ENCODE data around the gene LILRB5. TPM values are rescaled to one million over a fixed set of nuclear protein-coding genes. Genes with fewer than 3 reads are reported as not detected.
"Not testable (repeated sequence)": the region's sequence is repeated elsewhere in the genome, so short reads cannot be mapped to it uniquely, and the experiment has no call there.

Gene LILRB5
- total RNA-seq, 1 donor from 2014 or later = 5.7 TPM

DNA sequence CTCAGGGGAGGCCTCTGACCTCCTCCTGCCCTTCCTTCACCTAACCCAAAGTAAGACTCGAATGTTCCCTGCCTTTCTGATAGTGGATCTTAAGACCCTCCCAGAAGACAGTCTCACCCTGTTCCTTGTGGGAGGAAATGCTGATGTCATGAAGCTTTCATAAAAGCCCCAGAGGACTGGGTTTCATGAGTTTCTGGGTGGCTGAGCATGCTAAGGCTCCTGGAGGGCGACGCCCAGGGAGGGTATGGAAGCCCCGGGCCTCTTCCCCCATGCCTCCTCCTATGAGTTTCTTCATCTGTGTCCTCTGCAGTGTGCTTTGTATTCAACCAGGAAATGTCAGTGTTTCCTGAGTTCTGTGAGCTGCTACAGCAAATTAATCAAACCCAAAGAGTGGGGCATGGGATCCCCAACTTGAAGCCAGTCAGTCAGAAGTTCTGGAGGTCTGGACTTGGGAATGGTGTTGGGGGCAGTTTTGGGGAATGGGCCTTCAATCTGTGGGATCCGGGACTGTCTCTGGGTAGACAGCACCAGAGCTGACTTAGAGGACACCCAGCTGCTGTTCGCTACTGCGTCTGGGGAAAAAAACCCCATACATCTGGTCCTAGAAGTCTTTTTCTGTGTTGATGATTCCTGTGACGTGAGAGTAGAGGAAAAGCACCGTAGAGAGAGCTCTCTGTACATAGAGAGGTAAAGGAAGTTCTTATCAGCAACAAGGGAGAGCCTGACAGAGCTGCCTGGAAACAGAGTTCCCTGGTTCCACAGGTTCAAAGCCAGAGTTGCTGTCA is 25.8 kb upstream of the LILRB5 start:
- H3K27ac ChIP-seq (replicated peaks) = no peak overlapping the region
- intact Hi-C loops (cut with micrococcal nuclease) = no loop called here

DNA sequence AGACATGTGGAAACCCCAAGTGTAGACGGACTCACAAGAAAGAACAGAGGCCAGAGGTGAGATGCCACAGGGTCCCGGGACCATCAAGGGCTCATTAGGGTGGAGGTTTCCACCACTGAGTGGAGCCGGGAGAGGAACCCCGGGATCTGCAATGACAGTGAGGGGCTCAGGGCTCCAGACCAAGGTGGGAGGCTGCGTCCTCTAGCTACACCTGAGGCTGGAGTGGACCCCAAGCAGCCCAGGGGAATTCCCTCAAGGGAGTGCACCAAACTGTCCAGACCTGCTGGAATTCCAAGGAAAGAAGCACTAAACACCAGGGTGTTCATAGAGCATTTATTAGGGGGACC is 24.6 kb upstream of the LILRB5 start:
- H3K27ac ChIP-seq (replicated peaks); H3K4me1 ChIP-seq; intact Hi-C loops (cut with micrococcal nuclease); H3K4me3 ChIP-seq; H3K36me3 ChIP-seq; DNase-seq; H3K9me3 ChIP-seq (replicated peaks): not testable (repeated sequence)
- H3K27me3 ChIP-seq (ENCODE audit: low read depth) = peaks cover 85% of the 10 kb centered on the region

More for the DNA sequence above, 25.8 kb upstream of the LILRB5 start:
- Histone ChIP-seq H3K9me3 (replicated peaks) (no peaks in the 10 kb centered on the region), H3K4me1 (no peaks in the 10 kb centered on the region), H3K27me3 (ENCODE audit: low read depth) (peaks cover 73% of the 10 kb centered on the region), H3K36me3 (no peaks in the 10 kb centered on the region), H3K4me3 (no peak overlapping the region)
- no peak for DNase-seq
- TF ChIP-seq, protein P1, sequence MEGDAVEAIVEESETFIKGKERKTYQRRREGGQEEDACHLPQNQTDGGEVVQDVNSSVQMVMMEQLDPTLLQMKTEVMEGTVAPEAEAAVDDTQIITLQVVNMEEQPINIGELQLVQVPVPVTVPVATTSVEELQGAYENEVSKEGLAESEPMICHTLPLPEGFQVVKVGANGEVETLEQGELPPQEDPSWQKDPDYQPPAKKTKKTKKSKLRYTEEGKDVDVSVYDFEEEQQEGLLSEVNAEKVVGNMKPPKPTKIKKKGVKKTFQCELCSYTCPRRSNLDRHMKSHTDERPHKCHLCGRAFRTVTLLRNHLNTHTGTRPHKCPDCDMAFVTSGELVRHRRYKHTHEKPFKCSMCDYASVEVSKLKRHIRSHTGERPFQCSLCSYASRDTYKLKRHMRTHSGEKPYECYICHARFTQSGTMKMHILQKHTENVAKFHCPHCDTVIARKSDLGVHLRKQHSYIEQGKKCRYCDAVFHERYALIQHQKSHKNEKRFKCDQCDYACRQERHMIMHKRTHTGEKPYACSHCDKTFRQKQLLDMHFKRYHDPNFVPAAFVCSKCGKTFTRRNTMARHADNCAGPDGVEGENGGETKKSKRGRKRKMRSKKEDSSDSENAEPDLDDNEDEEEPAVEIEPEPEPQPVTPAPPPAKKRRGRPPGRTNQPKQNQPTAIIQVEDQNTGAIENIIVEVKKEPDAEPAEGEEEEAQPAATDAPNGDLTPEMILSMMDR (IDR thresholded peaks at IDR 0.05; ENCODE audit: borderline replicate concordance) = no peak

DNA sequence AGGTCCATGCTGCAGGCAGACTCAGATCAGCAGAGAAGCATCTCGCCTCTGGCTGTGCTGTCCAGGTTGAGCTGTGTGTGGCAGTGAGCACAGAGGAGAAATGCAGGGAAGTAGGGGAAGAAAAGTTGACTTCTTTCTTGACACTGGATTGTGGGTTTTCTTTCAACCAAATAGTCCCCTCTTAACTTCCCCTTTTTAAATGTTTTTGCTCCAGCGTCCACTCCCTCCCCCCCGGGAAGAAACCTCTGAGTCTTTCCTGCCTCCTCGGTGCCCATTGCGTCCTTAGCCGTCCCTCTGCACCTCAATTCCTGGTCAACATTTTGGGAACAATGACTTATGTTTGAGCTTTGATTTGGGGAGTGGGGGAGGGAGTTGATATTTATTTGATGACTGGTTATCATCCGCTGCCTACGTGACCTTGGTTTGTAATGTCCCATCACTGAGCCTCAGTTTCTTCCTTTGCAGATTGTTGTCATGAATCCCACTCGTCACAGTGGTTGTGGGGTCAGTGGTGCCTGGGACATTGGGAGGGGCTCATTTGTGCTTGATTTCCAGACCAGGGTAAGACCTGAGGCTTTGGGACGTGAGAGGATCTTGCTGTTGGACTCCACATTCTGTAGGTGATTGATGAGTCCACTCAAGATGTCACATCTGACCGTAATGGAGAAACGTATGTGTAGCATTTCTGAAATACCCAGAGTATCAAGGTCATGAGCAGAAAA is 24.1 kb upstream of the LILRB5 start, which contains the start of gene LILRB2:
LILRB2 (minus strand) TSS at position 104 of the 722 bp plus-strand sequence. CDS start 614 bp downstream, outside the sequence.
- Histone ChIP-seq H3K4me3 (peak within 1 kb of the TSS; percentile 33), H3K27ac (replicated peaks) (peak within 1 kb of the TSS; percentile 52), H3K27me3 (ENCODE audit: low read depth) (peaks cover 90% of the 10 kb centered on the region), H3K9me3 (replicated peaks) (no peaks in the 10 kb centered on the region), H3K4me1 (no peaks in the 10 kb centered on the region), H3K36me3 (no peaks in the 10 kb centered on the region)
- DNase-seq = no peak
- intact Hi-C loops (cut with micrococcal nuclease) = no loop called here
- TF ChIP-seq, protein P1 (IDR thresholded peaks at IDR 0.05; ENCODE audit: borderline replicate concordance) = no peak

DNA sequence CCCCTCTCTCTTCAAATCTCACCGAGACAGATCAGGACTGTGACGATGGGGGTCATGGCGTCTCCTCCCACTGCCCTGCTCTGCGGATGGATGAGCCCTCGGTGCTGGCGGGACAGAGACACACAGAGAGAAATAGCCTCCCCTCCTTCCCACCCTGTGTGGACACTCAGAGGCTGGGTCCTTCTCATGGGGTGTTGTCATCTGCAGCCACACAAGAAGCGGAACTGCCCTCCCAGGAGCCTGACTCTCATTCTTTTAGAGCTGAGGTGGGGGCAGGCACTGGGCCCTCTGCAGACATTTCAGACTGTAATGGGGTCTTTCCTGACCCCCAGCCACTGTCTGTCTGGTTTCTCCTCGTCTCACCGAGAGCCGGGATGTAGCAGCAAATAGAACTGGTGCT is 23.4 kb upstream of the LILRB5 start:
- peak overlapping the region; percentile 52 for H3K27ac ChIP-seq (replicated peaks)
- H3K9me3 ChIP-seq (replicated peaks); H3K36me3 ChIP-seq; DNase-seq; H3K4me1 ChIP-seq; intact Hi-C loops (cut with micrococcal nuclease): not testable (repeated sequence)
- peaks cover 93% of the 10 kb centered on the region for H3K27me3 ChIP-seq (ENCODE audit: low read depth)
- peak overlapping the region; percentile 33 for H3K4me3 ChIP-seq

DNA sequence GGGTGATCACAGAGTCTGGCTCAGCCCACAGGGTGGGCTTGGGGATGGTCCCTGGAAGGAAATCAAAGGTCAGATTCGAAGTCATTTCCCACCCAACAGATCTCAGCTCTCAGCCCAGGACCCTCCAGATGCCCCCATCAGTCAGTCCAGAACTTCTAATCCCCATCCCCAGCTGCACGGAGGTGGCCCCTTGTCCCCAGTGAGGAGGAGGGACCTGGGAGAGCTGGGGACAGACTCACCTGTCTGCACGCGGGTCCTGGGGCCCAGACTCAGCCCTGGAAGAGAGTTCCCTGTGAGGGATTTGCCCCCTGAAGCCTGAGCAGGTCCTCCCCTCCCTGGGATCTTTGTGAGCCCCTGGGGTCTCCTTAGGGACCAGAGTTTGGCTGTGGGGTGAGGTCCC is 23.0 kb upstream of the LILRB5 start:
- Histone ChIP-seq H3K4me3 (peak overlapping the region; percentile 33), H3K27me3 (ENCODE audit: low read depth) (peaks cover 93% of the 10 kb centered on the region)
- DNase-seq; H3K4me1 ChIP-seq; intact Hi-C loops (cut with micrococcal nuclease); H3K9me3 ChIP-seq (replicated peaks); H3K27ac ChIP-seq (replicated peaks); H3K36me3 ChIP-seq: not testable (repeated sequence)

DNA sequence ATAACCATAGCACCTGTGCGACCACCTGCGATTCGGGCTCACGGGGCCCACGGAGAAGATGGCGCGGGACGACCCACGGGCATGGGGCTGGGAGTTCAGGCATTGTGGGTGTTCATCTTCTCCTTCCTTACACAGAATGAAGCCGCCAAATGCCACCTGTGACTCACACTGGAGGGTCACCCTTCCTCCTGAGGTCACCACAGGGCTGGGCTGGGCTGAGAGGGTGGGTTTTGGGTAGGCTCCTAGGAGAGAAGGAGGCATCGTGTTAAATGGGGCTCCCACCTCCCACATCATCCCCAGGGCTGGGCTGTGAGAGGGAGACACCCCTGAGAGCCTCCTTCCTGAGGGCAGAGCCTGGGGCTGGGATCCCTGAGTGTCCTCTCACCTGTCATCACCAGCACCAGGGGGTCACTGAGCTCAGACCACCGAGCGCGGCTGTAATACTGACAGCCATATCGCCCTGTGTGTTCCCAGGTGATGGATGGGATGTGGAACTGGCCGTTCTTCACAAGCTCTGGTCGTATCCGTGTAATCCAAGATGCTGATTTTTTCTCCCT is 22.4 kb upstream of the LILRB5 start:
- no peak for DNase-seq
- Histone ChIP-seq H3K27ac (replicated peaks) (no peak overlapping the region), H3K4me1 (no peaks in the 10 kb centered on the region), H3K4me3 (no peak overlapping the region), H3K27me3 (ENCODE audit: low read depth) (peaks cover 89% of the 10 kb centered on the region), H3K36me3 (no peaks in the 10 kb centered on the region), H3K9me3 (replicated peaks) (no peaks in the 10 kb centered on the region)
- intact Hi-C loops (cut with micrococcal nuclease) = no loop called here
- TF ChIP-seq, protein P1 (IDR thresholded peaks at IDR 0.05; ENCODE audit: borderline replicate concordance) = no peak

DNA sequence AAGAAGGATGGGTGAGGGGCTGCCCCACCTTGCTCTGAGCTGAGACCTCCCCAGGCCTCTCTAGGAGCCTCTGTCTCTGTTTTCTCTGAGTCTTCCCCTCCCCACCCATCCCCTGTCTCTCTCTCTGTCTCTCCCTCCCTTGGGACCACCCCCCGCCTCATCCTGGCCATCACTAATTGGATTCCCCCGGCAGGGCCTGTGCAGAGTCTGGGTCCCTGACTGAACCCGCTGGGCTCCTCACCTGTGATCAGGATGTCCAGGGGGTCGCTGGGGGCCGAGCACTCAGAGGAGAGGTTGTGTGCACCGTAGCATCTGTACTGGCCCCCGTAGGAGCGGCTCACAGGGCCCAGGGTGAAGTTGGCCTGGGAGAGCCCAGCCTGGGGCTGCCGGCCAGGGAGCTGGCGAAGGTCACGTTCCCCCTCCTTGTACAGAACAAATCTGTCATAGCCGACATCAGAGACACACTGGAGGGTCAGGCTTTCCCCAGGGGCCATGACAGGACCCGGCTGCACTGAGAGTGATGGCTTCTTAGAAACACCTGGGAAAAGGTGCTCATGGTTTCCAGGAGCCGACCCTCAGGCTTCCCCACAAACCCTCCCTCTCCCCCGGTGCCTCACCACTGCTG is 21.6 kb upstream of the LILRB5 start:
- H3K36me3 ChIP-seq; H3K27ac ChIP-seq (replicated peaks); H3K9me3 ChIP-seq (replicated peaks); H3K4me3 ChIP-seq; H3K4me1 ChIP-seq; DNase-seq; intact Hi-C loops (cut with micrococcal nuclease): not testable (repeated sequence)
- peaks cover 85% of the 10 kb centered on the region for H3K27me3 ChIP-seq (ENCODE audit: low read depth)

DNA sequence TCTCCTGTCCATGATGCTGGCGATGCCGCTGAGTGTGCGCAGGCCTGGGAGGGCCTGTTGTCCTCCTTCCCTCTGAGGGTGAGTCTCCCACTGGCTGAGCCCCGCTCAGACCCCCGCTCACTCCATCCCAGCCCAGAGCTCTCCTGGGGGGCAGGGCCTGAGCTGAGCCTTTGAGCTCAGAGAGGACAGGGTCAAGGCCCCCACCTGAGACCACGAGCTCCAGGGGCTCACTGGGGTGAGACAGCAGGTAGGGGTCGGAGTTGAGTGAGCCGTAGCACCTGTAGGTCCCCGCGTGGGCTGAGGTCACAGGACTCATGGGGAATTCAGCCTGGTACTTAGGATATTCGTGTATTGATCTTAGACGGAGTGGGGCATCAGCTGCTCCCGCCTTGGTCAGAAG is 21.0 kb upstream of the LILRB5 start:
- H3K36me3 ChIP-seq; DNase-seq; intact Hi-C loops (cut with micrococcal nuclease); H3K9me3 ChIP-seq (replicated peaks); H3K27ac ChIP-seq (replicated peaks); H3K4me3 ChIP-seq; H3K4me1 ChIP-seq: not testable (repeated sequence)
- H3K27me3 ChIP-seq (ENCODE audit: low read depth) = peaks cover 85% of the 10 kb centered on the region

DNA sequence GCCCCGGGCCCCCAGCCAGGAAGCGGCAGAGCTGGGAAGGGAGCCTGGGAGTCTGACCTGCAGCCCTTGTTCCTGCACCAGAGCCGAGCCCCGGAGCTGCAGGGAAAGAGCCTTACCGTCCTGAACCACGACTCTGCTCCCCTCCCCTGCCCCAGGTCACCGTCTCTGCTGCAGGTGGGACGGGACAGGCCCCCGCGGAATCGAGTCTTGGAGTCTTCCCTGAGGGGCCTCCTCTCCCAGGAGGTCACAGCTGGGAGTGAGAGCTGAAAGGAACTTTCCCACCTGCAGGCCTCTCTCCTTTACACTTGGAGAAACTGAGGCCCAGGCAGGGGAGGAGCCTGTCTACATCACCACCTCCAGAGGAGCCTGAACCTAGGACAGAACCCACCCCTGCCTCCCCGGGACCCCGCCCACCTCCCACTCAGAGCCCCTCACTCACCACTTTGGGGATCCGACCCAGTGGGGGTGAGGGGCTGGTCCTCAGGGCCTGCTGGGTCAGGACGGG is 20.1 kb upstream of the LILRB5 start:
- peaks cover 85% of the 10 kb centered on the region for H3K27me3 ChIP-seq (ENCODE audit: low read depth)
- H3K4me3 ChIP-seq; H3K27ac ChIP-seq (replicated peaks); intact Hi-C loops (cut with micrococcal nuclease); H3K9me3 ChIP-seq (replicated peaks); H3K36me3 ChIP-seq; H3K4me1 ChIP-seq; DNase-seq: not testable (repeated sequence)
